A673 (cell line): ENCODE results near the gene RNF213.

ENCODE experiments used
- CTCF ChIP-seq: fragments of 300-800, 200-600 bp; sonication (generic); conservative IDR thresholded peaks from 2 replicates; pipeline ENCODE4 v1.5.1; 2017; ENCODE audit warnings: low read depth, mild to moderate bottlenecking, antibody characterized with exemption, low read length, moderate library complexity, mixed read lengths
- EZH2 ChIP-seq: fragments of 200-600 bp; sonication (generic); IDR thresholded peaks from 2 replicates; pipeline ENCODE4 v1.6.1; 2017; ENCODE audit warnings: borderline replicate concordance, low read depth, mild to moderate bottlenecking, mixed read lengths, antibody characterized with exemption, low read length; ENCODE audit not compliant: poor library complexity, severe bottlenecking

- TF ChIP-seq CTCF (no peak), EZH2 (no peak)
Measured at GRCh38 chr17:80261895-80262279, 1.2 kb downstream of the RNF213 start.
